IMR-90 (cell line): ENCODE results near the gene FYB2. TPM values are rescaled to one million over a fixed set of nuclear protein-coding genes. Genes with fewer than 3 reads are reported as not detected.

Experiments
- ATAC-seq: fragments of 200-7000 bp; cut with Tn5 transposase; 2 replicates; pipeline ENCODE4 v1.9.1; 2020; ENCODE audit warnings: low read depth, mild to moderate bottlenecking, moderate library complexity
- BruUV-seq: library from RNA; stranded (reverse); fragments of 400-500 nt; replicated peaks from 2 replicates; lab custom pipeline; 2021; lab: Mats Ljungman, UMichigan
- CTCF ChIA-PET: fragments of 300-600 bp; formaldehyde crosslinking; extraction: SDS; loops from one replicate; lab custom pipeline; 2021; ENCODE audit warnings: antibody characterized with exemption; lab: Yijun Ruan, JAX
- POLR2A ChIA-PET: fragments of 300-600 bp; sonication (Branson Sonifier 250); formaldehyde crosslinking; loops from one replicate; lab custom pipeline; 2022; ENCODE audit warnings: antibody characterized with exemption; ENCODE audit not compliant: unreplicated experiment; lab: Charles Lee
- DNase-seq: peaks from one replicate; pipeline ENCODE4 v3.0.0; 2013
- H2AFZ ChIP-seq: replicated peaks from 2 replicates; pipeline ENCODE3; 2013; ENCODE audit warnings: low read length, mild to moderate bottlenecking; ENCODE audit not compliant: poor library complexity
- H2AK5ac ChIP-seq: 2 replicates; pipeline ENCODE4 v1.6.1; 2013; ENCODE audit warnings: low read depth, low read length, inconsistent platforms
- H2AK9ac ChIP-seq: replicated peaks from 2 replicates; pipeline ENCODE3; 2013; ENCODE audit warnings: mild to moderate bottlenecking, low read depth, low read length, moderate library complexity; ENCODE audit not compliant: poor library complexity
- H2BK120ac ChIP-seq: 2 replicates; pipeline ENCODE4 v1.6.1; 2013; ENCODE audit warnings: low read depth, low read length, inconsistent platforms
- H2BK15ac ChIP-seq: 3 replicates; pipeline ENCODE4 v1.6.1; 2013; ENCODE audit warnings: low read depth, low read length, inconsistent platforms
- H2BK20ac ChIP-seq: 2 replicates; pipeline ENCODE4 v1.6.1; 2013; ENCODE audit warnings: low read depth, mild to moderate bottlenecking, inconsistent platforms, low read length, moderate library complexity
- H2BK5ac ChIP-seq: 2 replicates; pipeline ENCODE4 v1.6.1; 2013; ENCODE audit warnings: mild to moderate bottlenecking, low read depth, low read length, inconsistent platforms; ENCODE audit not compliant: poor library complexity, severe bottlenecking
- H3K14ac ChIP-seq: replicated peaks from 2 replicates; pipeline ENCODE4 v1.6.1; 2013; ENCODE audit warnings: low read depth, low read length, inconsistent platforms
- H3K18ac ChIP-seq: 2 replicates; pipeline ENCODE4 v1.6.1; 2013; ENCODE audit warnings: low read depth, low read length, control low read depth
- H3K23ac ChIP-seq: 2 replicates; pipeline ENCODE4 v1.6.1; 2013; ENCODE audit warnings: low read depth, low read length, inconsistent platforms
- H3K27ac ChIP-seq: 2 replicates; pipeline ENCODE4 v1.5.1; 2013; ENCODE audit warnings: mild to moderate bottlenecking, control low read depth, low read length; ENCODE audit not compliant: insufficient read depth
- H3K27me3 ChIP-seq: 2 replicates; pipeline ENCODE4 v1.6.1; 2013; ENCODE audit warnings: low read length; ENCODE audit not compliant: control insufficient read depth, insufficient read depth
- H3K36me3 ChIP-seq: 2 replicates; pipeline ENCODE4 v1.6.1; 2013; ENCODE audit warnings: low read length, mixed read lengths; ENCODE audit not compliant: control insufficient read depth, insufficient read depth
- H3K4ac ChIP-seq: 2 replicates; pipeline ENCODE4 v1.6.1; 2013; ENCODE audit warnings: low read depth, low read length, inconsistent platforms
- H3K4me1 ChIP-seq: 2 replicates; pipeline ENCODE4 v1.6.1; 2013; ENCODE audit warnings: low read length, mixed read lengths; ENCODE audit not compliant: control insufficient read depth, insufficient read depth
- H3K4me2 ChIP-seq: 2 replicates; pipeline ENCODE4 v1.6.1; 2013; ENCODE audit warnings: low read depth, mild to moderate bottlenecking, control low read depth, low read length, moderate library complexity
- H3K4me3 ChIP-seq: 2 replicates; pipeline ENCODE4 v1.5.1; 2013; ENCODE audit warnings: low read depth, mild to moderate bottlenecking, control low read depth, low read length, moderate library complexity; ENCODE audit not compliant: insufficient read depth
- H3K56ac ChIP-seq: 2 replicates; pipeline ENCODE4 v1.6.1; 2013; ENCODE audit warnings: low read length, inconsistent platforms; ENCODE audit not compliant: insufficient read depth; ENCODE audit errors: extremely low read depth
- H3K79me1 ChIP-seq, 2 experiments: 2 replicates each; pipeline ENCODE4 v1.6.1; 2013; ENCODE audit warnings: low read length in 2 of 2, inconsistent platforms in 1 of 2, low read depth in 1 of 2
- H3K9ac ChIP-seq: 2 replicates; pipeline ENCODE4 v1.6.1; 2013; ENCODE audit warnings: low read depth, low read length, control low read depth
- H3K9me1 ChIP-seq: 2 replicates; pipeline ENCODE4 v1.6.1; 2013; ENCODE audit warnings: low read length, inconsistent platforms; ENCODE audit not compliant: insufficient read depth
- H3K9me3 ChIP-seq: 2 replicates; pipeline ENCODE4 v1.6.1; 2013; ENCODE audit warnings: low read length; ENCODE audit not compliant: control insufficient read depth, insufficient read depth
- H4K20me1 ChIP-seq: 2 replicates; pipeline ENCODE4 v1.6.1; 2013; ENCODE audit warnings: low read length, inconsistent platforms; ENCODE audit not compliant: insufficient read depth
- H4K5ac ChIP-seq: 2 replicates; pipeline ENCODE4 v1.6.1; 2013; ENCODE audit warnings: mild to moderate bottlenecking, low read depth, low read length, control low read depth
- H4K8ac ChIP-seq, 2 experiments: 2 replicates each; pipeline ENCODE4 v1.6.1; 2013; ENCODE audit warnings: low read depth in 2 of 2, low read length in 2 of 2, control low read depth in 1 of 2, inconsistent platforms in 1 of 2
- H4K91ac ChIP-seq: 2 replicates; pipeline ENCODE4 v1.6.1; 2013; ENCODE audit warnings: low read depth, low read length, inconsistent platforms; ENCODE audit not compliant: insufficient read depth
- BHLHE40 ChIP-seq: fragments of 150-350 bp; IDR thresholded peaks from 2 replicates; pipeline ENCODE4 v1.6.1; 2016; ENCODE audit warnings: mild to moderate bottlenecking, low read depth, low read length
- CEBPB ChIP-seq: IDR thresholded peaks from 2 replicates; pipeline ENCODE4 v1.6.1; 2012; ENCODE audit warnings: low read depth, low read length, improper control_type of control experiment
- FOS ChIP-seq: fragments of 150-350 bp; IDR thresholded peaks from 2 replicates; pipeline ENCODE4 v1.6.1; 2016; ENCODE audit warnings: low read depth, low read length
- MAFK ChIP-seq: IDR thresholded peaks from 2 replicates; pipeline ENCODE4 v1.6.1; 2012; ENCODE audit warnings: low read depth, low read length, improper control_type of control experiment
- MAZ ChIP-seq: IDR thresholded peaks from 2 replicates; pipeline ENCODE4 v1.6.1; 2012; ENCODE audit warnings: low read depth, mild to moderate bottlenecking, low read length, improper control_type of control experiment, moderate library complexity, borderline replicate concordance
- MXI1 ChIP-seq: IDR thresholded peaks from 2 replicates; pipeline ENCODE4 v1.6.1; 2012; ENCODE audit warnings: low read depth, mild to moderate bottlenecking, low read length, moderate library complexity, borderline replicate concordance
- NFE2L2 ChIP-seq: fragments of 150-350 bp; IDR thresholded peaks from 2 replicates; pipeline ENCODE4 v1.6.1; 2016; ENCODE audit warnings: low read depth, mild to moderate bottlenecking, low read length
- POLR2A ChIP-seq: IDR thresholded peaks from 2 replicates; pipeline ENCODE4 v1.6.1; 2012; ENCODE audit warnings: mild to moderate bottlenecking, low read depth, low read length
- RAD21 ChIP-seq: IDR thresholded peaks from 2 replicates; pipeline ENCODE4 v1.6.1; 2012; ENCODE audit warnings: low read length, improper control_type of control experiment
- RCOR1 ChIP-seq: IDR thresholded peaks from 2 replicates; pipeline ENCODE4 v1.6.1; 2012; ENCODE audit warnings: mild to moderate bottlenecking, low read length, improper control_type of control experiment; ENCODE audit not compliant: insufficient replicate concordance
- RFX5 ChIP-seq: IDR thresholded peaks from 2 replicates; pipeline ENCODE4 v1.8.0; 2012; ENCODE audit warnings: low read depth, mild to moderate bottlenecking, low read length, moderate library complexity
- SMC3 ChIP-seq: fragments of 150-350 bp; IDR thresholded peaks from 2 replicates; pipeline ENCODE4 v1.6.1; 2016; ENCODE audit warnings: low read depth, mild to moderate bottlenecking, antibody characterized with exemption, low read length, moderate library complexity
- WGBS, 2 experiments: methylation state at CpG; one replicate each; pipeline versions ENCODE4 v1.1.5 to v1.1.7; 2013; ENCODE audit warnings: missing lambda C conversion rate in 2 of 2; ENCODE audit not compliant: insufficient read length in 1 of 2; ENCODE audit errors: extremely low coverage in 2 of 2; 5-methylcytosine and 5-hydroxymethylcytosine counted together
- dilution Hi-C: fragments of 300-500 bp; cut with HindIII; formaldehyde crosslinking; loops from one replicate; pipeline ENCODE4 v1.14.3; 2018; ENCODE audit warnings: low sequenced_read_pairs; ENCODE audit not compliant: unreplicated experiment
- in situ Hi-C: fragments of 300-500 bp; cut with MboI; formaldehyde crosslinking; loops from 3 replicates; pipeline ENCODE4 v1.14.3; 2019; ENCODE audit warnings: low sequenced_read_pairs, inconsistent platforms, mixed read lengths
- intact Hi-C: fragments of 100-400 bp; cut with micrococcal nuclease; formaldehyde crosslinking; loops from 2 replicates; pipeline ENCODE4 v1.10.0; 2022
- polyA plus RNA-seq, 3 experiments: library from polyadenylated mRNA; depleted of rRNA; stranded (reverse); fragments of >200 nt; gene quantifications; 2 replicates each; pipeline ENCODE4 v1.2.3, GENCODE V29; 2012; ENCODE audit warnings: low replicate concordance in 1 of 3
- total RNA-seq: library from RNA; depleted of rRNA; stranded (reverse); fragments of >200 nt; gene quantifications from 2 replicates; pipeline ENCODE4 v1.2.3, GENCODE V29; 2012
- TF ChIP-seq, protein P1 (sequence below): fragments of 150-350 bp; IDR thresholded peaks from 2 replicates; pipeline ENCODE4 v1.6.1; 2017; ENCODE audit warnings: mild to moderate bottlenecking, antibody characterized with exemption, low read length, low read depth
- TF ChIP-seq, protein P2 (sequence below): fragments of 150-350 bp; IDR thresholded peaks from 2 replicates; pipeline ENCODE4 v1.6.1; 2016; ENCODE audit warnings: low read depth, mild to moderate bottlenecking, low read length, moderate library complexity, borderline replicate concordance
- TF ChIP-seq, protein P3 (sequence below): conservative IDR thresholded peaks from 2 replicates; pipeline ENCODE4 v1.5.1; 2012; ENCODE audit warnings: mild to moderate bottlenecking, low read depth, low read length, improper control_type of control experiment

FYB2 gene
- total and polyA plus RNA-seq, 2 of the 4 experiments (the other 2 are of a cell fraction) = under 0.01 TPM; not detected in 1

DNA sequence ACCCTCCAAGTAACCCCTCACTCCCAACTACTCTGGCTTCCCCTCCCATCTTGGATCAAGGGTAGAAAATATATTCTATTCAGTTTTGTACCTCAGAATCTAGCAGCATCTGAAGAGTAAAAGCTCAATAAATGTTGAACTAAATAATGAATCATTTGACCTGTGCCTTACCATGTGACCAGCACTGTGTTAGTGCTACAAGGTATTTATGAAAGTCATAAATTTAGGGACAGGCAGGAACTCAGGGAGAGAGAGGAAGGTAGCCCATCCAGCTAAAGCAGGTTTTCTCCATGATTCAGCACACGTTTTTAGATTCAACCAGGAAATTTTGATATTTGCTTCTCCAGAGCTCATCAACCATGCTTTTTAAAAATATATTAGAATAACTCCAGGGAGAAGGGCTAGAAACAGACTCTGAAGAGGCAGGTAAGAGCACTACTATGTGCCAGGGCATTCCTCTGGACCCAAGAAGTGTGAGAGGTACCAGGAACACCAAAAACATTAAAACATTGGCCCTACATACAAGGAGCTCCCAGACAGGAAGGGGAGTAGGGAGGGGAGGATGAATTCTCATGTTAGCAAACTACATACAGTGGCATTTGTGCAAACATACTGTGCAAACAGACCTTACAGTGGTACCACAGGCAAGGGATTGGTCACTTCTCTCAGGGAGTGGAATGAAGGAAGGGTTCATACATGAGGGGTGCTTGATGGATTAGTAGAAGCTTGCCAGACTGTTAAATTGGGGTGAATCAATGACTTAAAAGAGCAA, 64.3 kb downstream of the FYB2 start:
- Histone ChIP-seq H2BK20ac (no peak overlapping the region), H3K79me1 (no peaks in the 10 kb centered on the region), H3K4ac (no peak overlapping the region), H3K9me3 (no peaks in the 10 kb centered on the region), H4K20me1 (no peaks in the 10 kb centered on the region), H3K4me2 (no peak overlapping the region), H3K56ac (no peak overlapping the region), H3K4me3 (no peak overlapping the region), H2BK15ac (no peak overlapping the region), H3K4me1 (no peaks in the 10 kb centered on the region), H3K9ac (no peak overlapping the region), H3K14ac (no peak overlapping the region), H4K91ac (no peak overlapping the region), H3K18ac (no peak overlapping the region), H2BK120ac (no peak overlapping the region), H3K23ac (no peak overlapping the region), H2AK5ac (no peak overlapping the region), H2AFZ (no peak overlapping the region), H3K36me3 (no peaks in the 10 kb centered on the region), H4K5ac (no peak overlapping the region), H2AK9ac (no peak overlapping the region), H2BK5ac (no peak overlapping the region), H4K8ac (no peak overlapping the region), H3K9me1 (no peaks in the 10 kb centered on the region; the same call in 1 of the 2 replicates), H3K27ac (no peak overlapping the region), H3K27me3 (peaks cover 6% of the 10 kb centered on the region)
- in situ Hi-C loops (no loop called here), intact Hi-C loops (no loop called here), dilution Hi-C loops (no loop called here)
- no CpG with 5 or more reads among the region's 1 CpG for WGBS, 2 experiments
- ATAC-seq = no peak
- ChIA-PET CTCF (interaction anchor here (1.3 kb wide), 1 partner anchor 178 kb away, joined by 3 read pairs; no protein-coding TSS in a partner anchor), POLR2A (no interaction called here)
- no peak for DNase-seq
- BruUV-seq = no TSS peak
- TF ChIP-seq MAFK (no peak), SMC3 (no peak), BHLHE40 (no peak), MAZ (no peak), RFX5 (no peak), NFE2L2 (no peak), RAD21 (no peak), POLR2A (no peak), FOS (no peak), RCOR1 (no peak), MXI1 (no peak), CEBPB (no peak)
- TF ChIP-seq, protein P1, sequence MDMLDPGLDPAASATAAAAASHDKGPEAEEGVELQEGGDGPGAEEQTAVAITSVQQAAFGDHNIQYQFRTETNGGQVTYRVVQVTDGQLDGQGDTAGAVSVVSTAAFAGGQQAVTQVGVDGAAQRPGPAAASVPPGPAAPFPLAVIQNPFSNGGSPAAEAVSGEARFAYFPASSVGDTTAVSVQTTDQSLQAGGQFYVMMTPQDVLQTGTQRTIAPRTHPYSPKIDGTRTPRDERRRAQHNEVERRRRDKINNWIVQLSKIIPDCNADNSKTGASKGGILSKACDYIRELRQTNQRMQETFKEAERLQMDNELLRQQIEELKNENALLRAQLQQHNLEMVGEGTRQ = no peak
- TF ChIP-seq, protein P2, sequence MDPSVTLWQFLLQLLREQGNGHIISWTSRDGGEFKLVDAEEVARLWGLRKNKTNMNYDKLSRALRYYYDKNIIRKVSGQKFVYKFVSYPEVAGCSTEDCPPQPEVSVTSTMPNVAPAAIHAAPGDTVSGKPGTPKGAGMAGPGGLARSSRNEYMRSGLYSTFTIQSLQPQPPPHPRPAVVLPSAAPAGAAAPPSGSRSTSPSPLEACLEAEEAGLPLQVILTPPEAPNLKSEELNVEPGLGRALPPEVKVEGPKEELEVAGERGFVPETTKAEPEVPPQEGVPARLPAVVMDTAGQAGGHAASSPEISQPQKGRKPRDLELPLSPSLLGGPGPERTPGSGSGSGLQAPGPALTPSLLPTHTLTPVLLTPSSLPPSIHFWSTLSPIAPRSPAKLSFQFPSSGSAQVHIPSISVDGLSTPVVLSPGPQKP = no peak
- TF ChIP-seq, protein P3, sequence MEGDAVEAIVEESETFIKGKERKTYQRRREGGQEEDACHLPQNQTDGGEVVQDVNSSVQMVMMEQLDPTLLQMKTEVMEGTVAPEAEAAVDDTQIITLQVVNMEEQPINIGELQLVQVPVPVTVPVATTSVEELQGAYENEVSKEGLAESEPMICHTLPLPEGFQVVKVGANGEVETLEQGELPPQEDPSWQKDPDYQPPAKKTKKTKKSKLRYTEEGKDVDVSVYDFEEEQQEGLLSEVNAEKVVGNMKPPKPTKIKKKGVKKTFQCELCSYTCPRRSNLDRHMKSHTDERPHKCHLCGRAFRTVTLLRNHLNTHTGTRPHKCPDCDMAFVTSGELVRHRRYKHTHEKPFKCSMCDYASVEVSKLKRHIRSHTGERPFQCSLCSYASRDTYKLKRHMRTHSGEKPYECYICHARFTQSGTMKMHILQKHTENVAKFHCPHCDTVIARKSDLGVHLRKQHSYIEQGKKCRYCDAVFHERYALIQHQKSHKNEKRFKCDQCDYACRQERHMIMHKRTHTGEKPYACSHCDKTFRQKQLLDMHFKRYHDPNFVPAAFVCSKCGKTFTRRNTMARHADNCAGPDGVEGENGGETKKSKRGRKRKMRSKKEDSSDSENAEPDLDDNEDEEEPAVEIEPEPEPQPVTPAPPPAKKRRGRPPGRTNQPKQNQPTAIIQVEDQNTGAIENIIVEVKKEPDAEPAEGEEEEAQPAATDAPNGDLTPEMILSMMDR = no peak
